ENCODE results near the gene EN1.

GRCh38 chr2:118826093-118826492 lies 21.4 kb downstream of the EN1 start:
- TF ChIP-seq CTCF (conservative IDR thresholded peaks at IDR 0.05 in 1 of 2, IDR thresholded peaks at IDR 0.05 in 1 of 2; ENCODE audit: low read depth in 1 of 2, low read length in 2 of 2) (no peak), EZH2 (IDR thresholded peaks at IDR 0.05; ENCODE audit: low read length, missing control alignments) (no peak)

All from fibroblast of lung (primary cell).